Peyer's patch (tissue), 4 donors: ENCODE results near the gene NEIL3.

Source experiments
- POLR2A ChIP-seq, 2 donors: fragments of 450-650 bp; IDR thresholded peaks; one replicate each; pipeline ENCODE4 v1.5.1; 2017; ENCODE audit warnings: antibody characterized with exemption in 2 of 2, mild to moderate bottlenecking in 2 of 2, moderate library complexity in 2 of 2
- TF ChIP-seq, protein P1 (sequence below), 6 experiments: fragments of 450-650 bp in 4 of 6; fragments of 200-600 bp in 2 of 6; sonication (generic) in 1 of 6; IDR thresholded peaks; one replicate each; pipeline ENCODE4 v1.5.1; 2017 to 2019; ENCODE audit warnings: antibody characterized with exemption in 6 of 6, mild to moderate bottlenecking in 3 of 6, moderate library complexity in 1 of 6

DNA sequence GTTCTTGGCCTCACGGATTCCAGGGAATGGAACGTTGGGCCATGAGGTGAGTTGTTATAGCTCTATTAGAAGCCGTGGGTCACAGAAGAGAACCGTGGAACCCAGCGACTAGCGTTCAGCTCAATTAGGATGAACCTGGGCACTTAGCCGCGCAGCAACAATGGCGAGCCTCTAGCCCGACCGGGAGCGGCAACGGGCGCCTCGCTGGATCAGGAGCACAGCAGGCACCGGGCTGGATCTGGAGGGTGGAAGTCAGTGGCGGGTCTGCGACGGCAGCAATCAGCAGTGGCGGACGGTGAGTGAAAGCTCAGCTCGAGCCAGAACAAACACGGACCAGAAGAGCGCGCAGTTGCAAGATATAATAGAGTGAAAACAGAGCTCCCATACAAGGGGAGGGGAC lies 98.3 kb downstream of the NEIL3 start:
- TF ChIP-seq, protein P1, sequence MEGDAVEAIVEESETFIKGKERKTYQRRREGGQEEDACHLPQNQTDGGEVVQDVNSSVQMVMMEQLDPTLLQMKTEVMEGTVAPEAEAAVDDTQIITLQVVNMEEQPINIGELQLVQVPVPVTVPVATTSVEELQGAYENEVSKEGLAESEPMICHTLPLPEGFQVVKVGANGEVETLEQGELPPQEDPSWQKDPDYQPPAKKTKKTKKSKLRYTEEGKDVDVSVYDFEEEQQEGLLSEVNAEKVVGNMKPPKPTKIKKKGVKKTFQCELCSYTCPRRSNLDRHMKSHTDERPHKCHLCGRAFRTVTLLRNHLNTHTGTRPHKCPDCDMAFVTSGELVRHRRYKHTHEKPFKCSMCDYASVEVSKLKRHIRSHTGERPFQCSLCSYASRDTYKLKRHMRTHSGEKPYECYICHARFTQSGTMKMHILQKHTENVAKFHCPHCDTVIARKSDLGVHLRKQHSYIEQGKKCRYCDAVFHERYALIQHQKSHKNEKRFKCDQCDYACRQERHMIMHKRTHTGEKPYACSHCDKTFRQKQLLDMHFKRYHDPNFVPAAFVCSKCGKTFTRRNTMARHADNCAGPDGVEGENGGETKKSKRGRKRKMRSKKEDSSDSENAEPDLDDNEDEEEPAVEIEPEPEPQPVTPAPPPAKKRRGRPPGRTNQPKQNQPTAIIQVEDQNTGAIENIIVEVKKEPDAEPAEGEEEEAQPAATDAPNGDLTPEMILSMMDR (IDR thresholded peaks at IDR 0.05) = no peak
- TF ChIP-seq POLR2A (IDR thresholded peaks at IDR 0.05) = no peak
